GM18499 (cell line): ENCODE results near the gene PIP4P1.
A peak's percentile ranks its signal among the peaks of the same experiment; 100 is the strongest.

Experiments
- ATAC-seq: cut with Tn5 transposase; IDR thresholded peaks from one replicate; pipeline ENCODE4 v1.9.1; 2021; ENCODE audit warnings: moderate number of reproducible peaks; ENCODE audit not compliant: insufficient read depth, unreplicated experiment

Gene PIP4P1

GRCh38 chr14:20412876-20413743 lies 48.1 kb downstream of the PIP4P1 start, which contains the start of gene TEP1:
TSS of gene TEP1 (minus strand) at chr14:20413501. CDS start at chr14:20408439, 5,062 bp downstream.
- no peak for ATAC-seq

DNA sequence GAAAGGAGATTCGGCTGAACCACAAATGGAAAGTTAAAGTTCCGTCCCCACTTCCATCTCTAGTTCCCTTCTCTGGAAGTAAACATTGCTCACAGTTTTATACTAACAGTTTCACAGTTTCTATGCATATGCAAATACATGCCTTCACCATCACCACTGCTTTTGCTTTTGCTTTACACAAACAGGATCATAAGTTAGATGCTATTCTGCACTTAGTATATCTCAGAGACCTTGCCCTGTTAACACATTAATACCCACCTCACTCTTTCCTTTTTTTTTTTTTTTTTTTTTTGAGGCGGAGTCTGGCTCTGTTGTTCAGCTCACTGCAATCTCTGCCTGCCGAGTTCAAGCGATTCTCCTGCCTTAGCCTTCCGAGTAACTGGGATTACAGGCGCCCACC lies 48.8 kb downstream of the PIP4P1 start:
- ATAC-seq, result peak; percentile 62

- no peak for ATAC-seq
Observed at GRCh38 chr14:20409226-20409625, 52.0 kb downstream of the PIP4P1 start.
